ENCODE measurements around the gene RAP1GAP2. TPM values are rescaled to one million over a fixed set of nuclear protein-coding genes. Genes with fewer than 3 reads are reported as not detected.
"Not testable (repeated sequence)": the region's sequence is repeated elsewhere in the genome, so short reads cannot be mapped to it uniquely, and the experiment has no call there.

Gene RAP1GAP2
- total RNA-seq, 4 donors from 2014 or later: 7.4 to 13.1 (median 10.7) TPM

DNA sequence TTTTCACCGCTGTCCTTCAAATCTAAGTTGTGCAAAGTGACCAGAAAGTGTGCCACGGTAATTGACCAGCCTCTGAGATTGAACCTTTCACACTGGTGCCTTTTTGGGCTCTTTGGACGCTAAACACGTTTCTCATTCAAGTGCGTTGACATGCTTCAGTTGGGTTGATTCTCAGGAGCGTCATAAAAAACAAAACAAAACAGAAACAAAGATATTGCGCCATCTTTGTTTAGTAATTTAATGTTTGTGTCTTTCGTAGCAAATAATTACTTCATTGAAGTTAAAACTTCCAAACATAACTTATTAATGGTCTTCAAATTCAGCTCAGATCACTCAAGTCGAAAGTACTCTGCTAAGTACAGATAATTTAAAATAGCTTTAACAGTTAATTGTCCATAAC, 187.0 kb downstream of the RAP1GAP2 start:
- peaks cover 0 to 34% (median 8%) of the 10 kb centered on the region in 4 donors for H3K36me3 ChIP-seq
- no peak for TF ChIP-seq POLR2AphosphoS5 (IDR thresholded peaks at IDR 0.05)
- no peak for TF ChIP-seq EP300 (IDR thresholded peaks at IDR 0.05)
- TF ChIP-seq, protein P1, sequence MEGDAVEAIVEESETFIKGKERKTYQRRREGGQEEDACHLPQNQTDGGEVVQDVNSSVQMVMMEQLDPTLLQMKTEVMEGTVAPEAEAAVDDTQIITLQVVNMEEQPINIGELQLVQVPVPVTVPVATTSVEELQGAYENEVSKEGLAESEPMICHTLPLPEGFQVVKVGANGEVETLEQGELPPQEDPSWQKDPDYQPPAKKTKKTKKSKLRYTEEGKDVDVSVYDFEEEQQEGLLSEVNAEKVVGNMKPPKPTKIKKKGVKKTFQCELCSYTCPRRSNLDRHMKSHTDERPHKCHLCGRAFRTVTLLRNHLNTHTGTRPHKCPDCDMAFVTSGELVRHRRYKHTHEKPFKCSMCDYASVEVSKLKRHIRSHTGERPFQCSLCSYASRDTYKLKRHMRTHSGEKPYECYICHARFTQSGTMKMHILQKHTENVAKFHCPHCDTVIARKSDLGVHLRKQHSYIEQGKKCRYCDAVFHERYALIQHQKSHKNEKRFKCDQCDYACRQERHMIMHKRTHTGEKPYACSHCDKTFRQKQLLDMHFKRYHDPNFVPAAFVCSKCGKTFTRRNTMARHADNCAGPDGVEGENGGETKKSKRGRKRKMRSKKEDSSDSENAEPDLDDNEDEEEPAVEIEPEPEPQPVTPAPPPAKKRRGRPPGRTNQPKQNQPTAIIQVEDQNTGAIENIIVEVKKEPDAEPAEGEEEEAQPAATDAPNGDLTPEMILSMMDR (IDR thresholded peaks at IDR 0.05): no peak
- no peak for TF ChIP-seq POLR2A (IDR thresholded peaks at IDR 0.05; ENCODE audit: low read depth)
- DNase-seq (ENCODE audit: extremely low spot score): no peak
- WGBS: 84% methylated on average over 9 of the region's 9 CpGs
- no peaks in the 10 kb centered on the region for H3K27me3 ChIP-seq
- H3K4me1 ChIP-seq: peaks cover 4 to 21% (median 16%) of the 10 kb centered on the region in 4 donors
- no peaks in the 10 kb centered on the region for H3K9me3 ChIP-seq
- H3K4me3 ChIP-seq: no peak overlapping the region
- intact Hi-C loops (cut with DNase I): no loop called here
- H3K27ac ChIP-seq (replicated peaks in 1 of 4): peak overlapping the region; percentile 29 to 65 (median 60)

DNA sequence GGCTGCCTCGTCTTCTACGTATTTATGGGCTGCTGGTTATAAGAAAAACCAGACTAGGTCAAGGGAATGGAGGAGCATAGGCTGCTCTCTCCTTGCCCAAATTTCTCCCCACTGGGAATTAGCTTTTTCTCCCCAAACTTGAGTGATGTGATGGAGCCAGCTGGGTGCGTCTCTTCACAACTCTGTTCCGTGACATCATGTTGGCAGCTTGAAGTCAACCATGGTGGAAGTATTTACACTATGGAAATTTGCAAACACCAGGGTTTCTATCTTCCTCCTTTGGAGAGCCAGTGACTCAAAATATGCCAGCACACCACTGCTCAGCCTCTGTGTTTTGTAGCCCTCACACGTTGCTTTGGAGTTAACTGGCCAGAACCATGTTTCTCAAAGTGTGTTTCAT, 189.1 kb downstream of the RAP1GAP2 start:
- H3K27me3 ChIP-seq: no peaks in the 10 kb centered on the region
- H3K4me1 ChIP-seq: peaks cover 4 to 21% (median 16%) of the 10 kb centered on the region in 4 donors
- WGBS: 79% methylated on average over 5 of the region's 5 CpGs
- TF ChIP-seq POLR2A (IDR thresholded peaks at IDR 0.05; ENCODE audit: low read depth) (no peak), EP300 (IDR thresholded peaks at IDR 0.05) (no peak)
- TF ChIP-seq, protein P1 (IDR thresholded peaks at IDR 0.05): no peak
- peaks cover 0 to 34% (median 6%) of the 10 kb centered on the region in 4 donors for H3K36me3 ChIP-seq
- no peaks in the 10 kb centered on the region for H3K9me3 ChIP-seq
- no peak overlapping the region for H3K4me3 ChIP-seq
- peak; percentile 83 for DNase-seq (ENCODE audit: extremely low spot score)
- H3K27ac ChIP-seq (replicated peaks in 1 of 4): no peak overlapping the region
- intact Hi-C loops (cut with DNase I): no loop called here

DNA sequence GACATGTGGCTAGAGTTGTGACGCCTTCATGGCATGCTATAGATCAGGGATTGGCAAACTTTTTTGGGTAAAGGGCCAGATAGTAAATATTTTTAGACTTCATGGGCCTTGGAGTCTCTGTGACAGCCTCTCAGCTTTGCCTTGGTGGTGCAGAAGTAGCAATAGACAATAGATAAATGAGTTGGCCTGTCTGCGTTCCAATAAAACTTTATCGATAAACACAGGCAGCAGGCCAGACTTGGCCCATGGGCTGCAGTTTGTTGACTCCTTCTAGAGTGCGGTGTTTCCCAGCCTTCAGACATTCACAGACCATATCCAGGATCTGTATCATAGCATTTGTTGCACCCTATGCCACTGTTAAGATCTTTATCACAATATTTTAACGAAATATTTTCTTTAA, 190.7 kb downstream of the RAP1GAP2 start:
- TF ChIP-seq POLR2A (IDR thresholded peaks at IDR 0.05; ENCODE audit: low read depth) (no peak), POLR2AphosphoS5 (IDR thresholded peaks at IDR 0.05) (no peak)
- no peak for DNase-seq (ENCODE audit: extremely low spot score)
- Histone ChIP-seq H3K9me3 (no peaks in the 10 kb centered on the region), H3K27ac (replicated peaks in 1 of 4) (no peak overlapping the region), H3K4me3 (no peak overlapping the region), H3K27me3 (no peaks in the 10 kb centered on the region), H3K36me3 (peaks cover 0 to 29% (median 13%) of the 10 kb centered on the region in 4 donors), H3K4me1 (peaks cover 4 to 16% (median 12%) of the 10 kb centered on the region in 4 donors)
- intact Hi-C loops (cut with DNase I): no loop called here
- WGBS: 98% methylated on average over 4 of the region's 5 CpGs

DNA sequence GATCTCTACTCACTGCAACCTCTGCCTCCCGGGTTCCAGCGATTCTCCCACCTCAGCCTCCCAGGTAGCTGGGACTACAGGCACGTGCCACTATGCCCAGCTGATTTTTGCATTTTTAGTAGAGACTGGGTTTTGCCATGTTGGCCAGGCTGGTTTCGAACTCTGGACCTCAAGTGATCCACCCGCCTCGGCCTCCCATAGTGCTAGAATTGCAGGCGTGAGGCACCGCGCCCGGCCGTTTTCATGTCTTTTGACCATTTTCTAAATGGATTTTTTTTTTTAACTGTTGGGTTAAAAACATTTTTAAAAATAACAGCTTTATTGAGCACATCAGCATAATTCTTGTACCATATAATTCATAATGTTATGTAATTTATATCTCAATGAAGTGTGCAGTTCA, 193.2 kb downstream of the RAP1GAP2 start:
- H3K27me3 ChIP-seq; H3K4me3 ChIP-seq; DNase-seq (ENCODE audit: extremely low spot score); H3K4me1 ChIP-seq; H3K9me3 ChIP-seq; intact Hi-C loops (cut with DNase I); H3K27ac ChIP-seq (replicated peaks in 1 of 4): not testable (repeated sequence)
- peaks cover 0 to 39% (median 22%) of the 10 kb centered on the region in 4 donors for H3K36me3 ChIP-seq
- WGBS: 94% methylated on average over 11 of the region's 11 CpGs

DNA sequence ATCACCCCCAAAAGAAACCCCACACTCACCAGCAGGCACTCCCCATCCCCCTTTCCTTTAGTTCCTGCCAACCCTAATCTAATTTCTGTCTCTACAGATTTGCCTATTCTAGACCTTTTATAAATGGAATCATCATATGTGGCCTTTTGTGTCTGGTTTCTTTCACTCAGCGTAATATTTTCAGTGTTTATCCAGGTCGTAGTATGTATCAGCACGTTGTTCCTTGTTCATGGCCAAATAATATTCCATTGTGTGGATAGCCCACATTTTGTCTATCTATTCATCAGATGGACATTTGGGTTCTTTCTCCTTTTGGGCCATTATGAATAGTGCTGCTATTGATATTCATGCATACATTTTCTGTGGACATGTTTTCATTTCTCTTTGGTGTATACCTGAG, 193.6 kb downstream of the RAP1GAP2 start:
- DNase-seq (ENCODE audit: extremely low spot score): no peak
- peaks cover 0 to 39% (median 24%) of the 10 kb centered on the region in 4 donors for H3K36me3 ChIP-seq
- no peaks in the 10 kb centered on the region for H3K4me1 ChIP-seq
- no peak overlapping the region for H3K4me3 ChIP-seq
- H3K27ac ChIP-seq (replicated peaks in 1 of 4): no peak overlapping the region
- TF ChIP-seq, protein P1 (IDR thresholded peaks at IDR 0.05): no peak
- TF ChIP-seq EP300 (IDR thresholded peaks at IDR 0.05): no peak
- no peak for TF ChIP-seq POLR2A (IDR thresholded peaks at IDR 0.05; ENCODE audit: low read depth)
- no peak for TF ChIP-seq POLR2AphosphoS5 (IDR thresholded peaks at IDR 0.05)
- WGBS: 82% methylated on average over 3 of the region's 3 CpGs
- H3K9me3 ChIP-seq: no peaks in the 10 kb centered on the region
- H3K27me3 ChIP-seq: no peaks in the 10 kb centered on the region
- intact Hi-C loops (cut with DNase I): no loop called here

DNA sequence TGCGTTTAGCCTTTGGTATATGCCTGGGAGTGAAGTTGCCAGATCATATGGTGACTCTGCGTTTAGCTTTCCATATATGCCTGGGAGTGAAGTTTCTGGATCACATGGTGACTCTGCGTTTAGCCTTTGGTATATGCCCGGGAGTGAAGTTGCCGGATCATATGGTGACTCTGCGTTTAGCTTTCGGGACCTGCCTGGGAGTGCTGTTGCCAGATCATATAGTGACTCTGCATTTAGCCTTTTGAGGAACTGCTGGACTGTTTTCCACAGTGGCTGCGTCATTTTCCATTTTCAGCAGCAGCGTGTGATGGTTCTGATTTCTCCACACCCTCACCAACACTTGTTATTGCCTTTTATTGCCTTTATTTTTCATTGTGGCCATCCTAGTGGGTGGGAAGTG, 194.2 kb downstream of the RAP1GAP2 start:
- Histone ChIP-seq H3K36me3 (peaks cover 0 to 38% (median 23%) of the 10 kb centered on the region in 4 donors), H3K4me1 (no peaks in the 10 kb centered on the region), H3K27ac (replicated peaks in 1 of 4) (no peak overlapping the region), H3K9me3 (no peaks in the 10 kb centered on the region), H3K4me3 (no peak overlapping the region), H3K27me3 (no peaks in the 10 kb centered on the region)
- intact Hi-C loops (cut with DNase I): no loop called here
- 90% methylated on average over 9 of the region's 9 CpGs for WGBS
- DNase-seq (ENCODE audit: extremely low spot score): peak; percentile 78
- TF ChIP-seq EP300 (IDR thresholded peaks at IDR 0.05): no peak
- no peak for TF ChIP-seq POLR2A (IDR thresholded peaks at IDR 0.05; ENCODE audit: low read depth)
- TF ChIP-seq, protein P1 (IDR thresholded peaks at IDR 0.05): no peak
- TF ChIP-seq POLR2AphosphoS5 (IDR thresholded peaks at IDR 0.05): no peak

DNA sequence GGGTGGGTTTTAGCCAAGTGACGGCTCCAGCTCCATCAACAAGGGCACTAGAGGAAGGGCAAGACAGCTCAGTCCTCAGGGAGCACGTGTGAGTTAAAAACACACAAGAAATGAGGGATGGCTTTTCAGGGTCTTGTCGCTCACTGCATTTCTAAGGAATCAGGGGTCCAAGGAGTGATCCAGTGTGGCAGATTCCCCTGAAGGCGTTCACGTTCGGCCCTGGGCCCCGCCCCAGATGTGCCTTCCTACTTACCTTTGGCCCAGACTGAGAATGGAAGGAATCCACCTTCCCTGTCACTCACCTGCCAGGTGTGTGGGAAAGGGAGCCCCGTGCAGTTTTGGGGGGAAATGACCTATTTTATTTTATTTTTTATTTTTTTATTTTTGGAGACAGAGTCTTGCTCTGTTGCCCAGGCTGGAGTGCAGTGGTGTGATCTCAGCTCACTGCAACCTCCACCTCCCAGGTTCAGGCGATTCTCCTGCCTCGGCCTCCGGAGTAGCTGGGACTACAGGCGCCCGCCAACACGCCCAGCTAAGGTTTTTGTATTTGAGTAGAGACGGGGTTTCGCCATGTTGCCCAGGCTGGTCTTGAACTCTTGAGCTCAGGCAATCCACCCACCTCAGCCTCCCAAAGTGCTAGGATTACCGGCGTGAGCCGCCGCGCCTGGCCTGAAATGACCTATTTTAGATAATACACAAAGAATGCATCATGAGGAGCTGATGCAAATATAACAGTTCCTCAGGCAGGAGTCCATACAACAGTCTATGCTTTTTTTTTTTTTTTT, 195.3 kb downstream of the RAP1GAP2 start:
- H3K27me3 ChIP-seq; intact Hi-C loops (cut with DNase I); DNase-seq (ENCODE audit: extremely low spot score); H3K27ac ChIP-seq (replicated peaks in 1 of 4); H3K4me3 ChIP-seq; H3K9me3 ChIP-seq: not testable (repeated sequence)
- peaks cover 0 to 10% (median 9%) of the 10 kb centered on the region in 4 donors for H3K4me1 ChIP-seq
- peaks cover 0 to 41% (median 24%) of the 10 kb centered on the region in 4 donors for H3K36me3 ChIP-seq
- WGBS: 95% methylated on average over 21 of the region's 21 CpGs

Measured in esophagus muscularis mucosa (tissue), 4 donors.